Stromal cell of bone marrow (primary cell): ENCODE data around the gene CSNK1A1.
"Not testable (repeated sequence)": the region's sequence is repeated elsewhere in the genome, so short reads cannot be mapped to it uniquely, and the experiment has no call there.

Experiments
- DNase-seq: peaks from one replicate; pipeline ENCODE4 v3.0.0-alpha.2; 2012; ENCODE audit warnings: low read depth

The CSNK1A1 gene

GRCh38 chr5:149489605-149490037 lies 61.6 kb downstream of the CSNK1A1 start:
- no peak for DNase-seq

GRCh38 chr5:149488645-149489306 lies 62.5 kb downstream of the CSNK1A1 start:
- no peak for DNase-seq

GRCh38 chr5:149487672-149488071 lies 63.6 kb downstream of the CSNK1A1 start:
- DNase-seq: no peak

GRCh38 chr5:149486726-149487635 lies 64.3 kb downstream of the CSNK1A1 start:
- no peak for DNase-seq

GRCh38 chr5:149485655-149486615 lies 65.3 kb downstream of the CSNK1A1 start:
- peak; percentile 99 for DNase-seq

- no peak for DNase-seq
These were observed 69.8 kb downstream of the CSNK1A1 start for GRCh38 chr5:149481485-149481884.

GRCh38 chr5:149478761-149479160 lies 72.5 kb downstream of the CSNK1A1 start:
- no peak for DNase-seq

GRCh38 chr5:149475777-149476176 lies 75.5 kb downstream of the CSNK1A1 start:
- DNase-seq: no peak

- no peak for DNase-seq
These were observed 77.0 kb downstream of the CSNK1A1 start for GRCh38 chr5:149474198-149474597.

GRCh38 chr5:149473441-149473840 lies 77.8 kb downstream of the CSNK1A1 start:
- DNase-seq: no peak

- DNase-seq: no peak
These were observed 78.8 kb downstream of the CSNK1A1 start for GRCh38 chr5:149472399-149472798.

- no peak for DNase-seq
These were observed 79.6 kb downstream of the CSNK1A1 start for GRCh38 chr5:149471406-149472183.

- DNase-seq: no peak
These were observed 80.3 kb downstream of the CSNK1A1 start for GRCh38 chr5:149470942-149471341.

- peak; percentile 68 for DNase-seq
These were observed 84.7 kb downstream of the CSNK1A1 start for GRCh38 chr5:149466457-149466972.

- peak; percentile 75 for DNase-seq
These were observed 86.3 kb downstream of the CSNK1A1 start for GRCh38 chr5:149464796-149465489.

GRCh38 chr5:149461907-149462306 lies 89.3 kb downstream of the CSNK1A1 start:
- not testable (repeated sequence) for DNase-seq

- DNase-seq: no peak
These were observed 91.3 kb downstream of the CSNK1A1 start for GRCh38 chr5:149459891-149460290.

- DNase-seq: no peak
These were observed 93.9 kb downstream of the CSNK1A1 start for GRCh38 chr5:149457393-149457763.

- DNase-seq: no peak
These were observed 94.4 kb downstream of the CSNK1A1 start for GRCh38 chr5:149456597-149457392.
